C4-2B (cell line): ENCODE data around the gene BMX.

Experiments used
- H3K27ac ChIP-seq: fragments of 450-650 bp; 2 replicates; pipeline ENCODE4 v1.5.1; 2017
- ZFX ChIP-seq: fragments of 450-650 bp; IDR thresholded peaks from 2 replicates; pipeline ENCODE4 v1.6.1; 2017
- TF ChIP-seq, protein P1 (sequence below): fragments of 450-650 bp; conservative IDR thresholded peaks from 2 replicates; pipeline ENCODE4 v1.5.1; 2017; ENCODE audit warnings: mild to moderate bottlenecking

The BMX gene

GRCh38 chrX:15504661-15505060 is 4.1 kb downstream of the BMX start:
- H3K27ac ChIP-seq, result no peak overlapping the region
- no peak for TF ChIP-seq ZFX
- TF ChIP-seq, protein P1, sequence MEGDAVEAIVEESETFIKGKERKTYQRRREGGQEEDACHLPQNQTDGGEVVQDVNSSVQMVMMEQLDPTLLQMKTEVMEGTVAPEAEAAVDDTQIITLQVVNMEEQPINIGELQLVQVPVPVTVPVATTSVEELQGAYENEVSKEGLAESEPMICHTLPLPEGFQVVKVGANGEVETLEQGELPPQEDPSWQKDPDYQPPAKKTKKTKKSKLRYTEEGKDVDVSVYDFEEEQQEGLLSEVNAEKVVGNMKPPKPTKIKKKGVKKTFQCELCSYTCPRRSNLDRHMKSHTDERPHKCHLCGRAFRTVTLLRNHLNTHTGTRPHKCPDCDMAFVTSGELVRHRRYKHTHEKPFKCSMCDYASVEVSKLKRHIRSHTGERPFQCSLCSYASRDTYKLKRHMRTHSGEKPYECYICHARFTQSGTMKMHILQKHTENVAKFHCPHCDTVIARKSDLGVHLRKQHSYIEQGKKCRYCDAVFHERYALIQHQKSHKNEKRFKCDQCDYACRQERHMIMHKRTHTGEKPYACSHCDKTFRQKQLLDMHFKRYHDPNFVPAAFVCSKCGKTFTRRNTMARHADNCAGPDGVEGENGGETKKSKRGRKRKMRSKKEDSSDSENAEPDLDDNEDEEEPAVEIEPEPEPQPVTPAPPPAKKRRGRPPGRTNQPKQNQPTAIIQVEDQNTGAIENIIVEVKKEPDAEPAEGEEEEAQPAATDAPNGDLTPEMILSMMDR, result no peak

GRCh38 chrX:15505101-15505500 is 4.5 kb downstream of the BMX start:
- H3K27ac ChIP-seq, result no peak overlapping the region

GRCh38 chrX:15507005-15507404 is 6.4 kb downstream of the BMX start:
- H3K27ac ChIP-seq, result no peak overlapping the region
- TF ChIP-seq, protein P1, result no peak
- no peak for TF ChIP-seq ZFX

More at GRCh38 chrX:15505101-15505500, 4.5 kb downstream of the BMX start:
- TF ChIP-seq, protein P1, result no peak
- TF ChIP-seq ZFX, result no peak

DNA sequence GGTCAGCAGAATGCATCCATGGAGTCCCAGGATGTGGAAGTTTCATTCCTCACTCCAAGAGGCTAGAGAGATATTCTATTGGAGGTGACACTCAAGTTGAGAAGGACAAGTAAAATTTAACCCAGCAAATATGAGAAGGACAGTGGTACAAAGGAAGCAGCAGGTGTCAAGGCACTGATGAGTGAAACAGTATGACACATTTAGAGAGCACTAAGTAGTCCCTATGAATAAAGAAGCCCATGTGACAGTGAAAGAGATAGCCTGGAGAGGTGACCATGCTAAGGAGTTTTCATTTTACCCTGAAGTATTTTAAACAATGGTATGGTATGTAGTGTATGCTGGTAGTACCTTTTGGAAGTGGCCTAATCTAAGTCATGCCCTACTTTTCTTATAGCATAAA is 9.2 kb downstream of the BMX start:
- H3K27ac ChIP-seq, result no peak overlapping the region
- TF ChIP-seq ZFX, result no peak
- TF ChIP-seq, protein P1, result no peak

DNA sequence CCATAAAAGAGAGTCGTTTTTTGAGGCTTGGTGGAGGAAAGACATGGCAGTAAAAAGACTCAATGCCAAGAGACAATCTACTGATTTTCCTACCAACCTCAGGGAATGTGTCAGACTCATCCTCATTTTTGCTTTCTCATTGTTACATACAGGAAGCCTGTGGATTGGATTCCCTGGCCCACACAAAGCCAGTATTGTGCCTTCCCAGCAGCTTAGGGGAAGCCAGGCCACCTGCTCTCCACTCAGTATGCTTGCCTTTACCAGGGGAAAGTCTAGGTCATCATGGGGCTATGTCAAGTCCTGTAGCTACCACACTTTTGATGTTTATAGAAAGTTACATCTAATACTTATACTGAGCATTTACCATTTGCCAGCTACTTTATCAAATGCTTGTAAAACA is 11.0 kb downstream of the BMX start:
- TF ChIP-seq, protein P1, result no peak
- no peak for TF ChIP-seq ZFX
- H3K27ac ChIP-seq, result no peak overlapping the region

DNA sequence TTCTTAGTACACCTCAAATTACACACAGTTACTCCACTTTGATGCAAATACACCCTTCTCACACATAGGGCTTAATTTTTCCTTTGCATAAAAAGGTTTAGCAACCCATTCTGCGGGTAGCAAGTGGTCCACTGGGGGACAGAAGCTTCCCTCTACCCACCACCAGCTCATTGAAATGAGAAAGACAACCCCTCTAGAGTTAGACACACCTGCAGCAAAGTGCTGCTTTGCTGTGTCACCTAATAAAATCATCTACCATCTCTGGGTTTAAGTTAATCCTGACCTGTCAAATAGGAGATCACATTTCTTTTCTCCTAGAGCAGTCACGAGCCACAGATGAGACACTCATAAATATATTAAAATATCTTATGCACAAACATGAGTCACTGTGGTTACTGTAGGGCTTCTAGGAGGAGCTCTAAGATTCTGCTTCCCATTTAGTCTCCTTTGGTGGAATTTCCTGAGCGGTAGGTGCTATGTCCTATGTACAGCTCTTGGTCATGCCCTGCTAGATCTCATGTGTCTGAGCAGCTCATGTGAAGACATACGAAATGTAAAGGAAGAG is 11.9 kb downstream of the BMX start:
- no peak for TF ChIP-seq ZFX
- TF ChIP-seq, protein P1, result no peak
- no peak overlapping the region for H3K27ac ChIP-seq

- no peak for TF ChIP-seq ZFX
- TF ChIP-seq, protein P1, result no peak
- H3K27ac ChIP-seq, result no peak overlapping the region
Measured at GRCh38 chrX:15514279-15514678, 13.7 kb downstream of the BMX start.
